BLaER1 treated with 17β-estradiol and CSF1 and Interleukin-3, amounts not matched to agents 10 nM and 100 nM (cell line): ENCODE results near the gene ZIC1.

Source experiments
- H3K27ac ChIP-seq, 11 experiments: shearing (Covaris generic); formaldehyde crosslinking; 2 replicates each; pipeline ENCODE4 v1.8.1; 2022
- H3K27me3 ChIP-seq, 11 experiments: shearing (Covaris generic); formaldehyde crosslinking; 2 replicates each; pipeline ENCODE4 v1.8.1; 2022
- H3K36me3 ChIP-seq, 11 experiments: shearing (Covaris generic); formaldehyde crosslinking; 2 replicates each; pipeline ENCODE4 v1.8.1; 2022
- H3K4me1 ChIP-seq, 10 experiments: shearing (Covaris generic); formaldehyde crosslinking; 2 replicates each; pipeline ENCODE4 v1.8.1; 2022
- H3K4me2 ChIP-seq, 11 experiments: shearing (Covaris generic); formaldehyde crosslinking; 2 replicates each; pipeline ENCODE4 v1.8.1; 2022
- H3K4me3 ChIP-seq, 10 experiments: shearing (Covaris generic); formaldehyde crosslinking; 2 replicates each; pipeline ENCODE4 v1.8.1; 2022
- H3K9ac ChIP-seq, 11 experiments: shearing (Covaris generic); formaldehyde crosslinking; 2 replicates each; pipeline ENCODE4 v1.8.1; 2022
- H3K9me3 ChIP-seq, 11 experiments: shearing (Covaris generic); formaldehyde crosslinking; replicated peaks in 1 of 11; 2 replicates each; pipeline ENCODE4 v1.8.1; 2022
- H4K20me1 ChIP-seq, 11 experiments: shearing (Covaris generic); formaldehyde crosslinking; 2 replicates each; pipeline ENCODE4 v1.8.1; 2022
- Cebpa-rat ChIP-seq, 11 experiments: shearing (Covaris generic); IDR thresholded peaks; 2 replicates each; pipeline ENCODE4 v1.8.1; 2022

ZIC1 gene

DNA sequence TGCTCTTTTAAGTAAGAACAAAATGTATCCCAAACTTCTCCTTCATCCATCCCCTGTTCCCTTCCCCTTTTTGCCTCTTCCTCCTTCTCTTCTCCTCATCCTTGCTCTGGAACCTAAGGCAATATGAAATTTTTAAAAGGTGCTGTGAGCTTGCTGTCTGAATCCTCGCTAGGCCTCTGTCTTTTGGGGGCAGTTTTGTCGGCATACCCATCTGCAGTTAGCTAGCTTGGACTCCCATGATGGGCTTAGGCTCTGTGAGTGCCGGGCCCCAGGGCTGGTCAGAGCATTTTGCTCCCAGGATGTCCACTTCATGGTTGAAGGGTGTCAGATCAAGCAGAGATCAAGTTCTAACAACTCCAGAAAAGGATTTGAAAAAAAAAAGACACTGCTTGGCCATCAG is 18.6 kb downstream of the ZIC1 start:
- H3K4me1 ChIP-seq, result no peaks in the 10 kb centered on the region
- no peaks in the 10 kb centered on the region for H3K36me3 ChIP-seq
- no peak overlapping the region for H3K4me3 ChIP-seq
- H3K27me3 ChIP-seq, result peaks cover 26 to 28% (median 27%) of the 10 kb centered on the region in 11 experiments
- H3K9ac ChIP-seq, result no peak overlapping the region
- H4K20me1 ChIP-seq, result no peaks in the 10 kb centered on the region
- no peak for TF ChIP-seq Cebpa-rat (IDR thresholded peaks at IDR 0.05)
- no peak overlapping the region for H3K27ac ChIP-seq
- H3K9me3 ChIP-seq, result peaks cover 10 to 18% (median 17%) of the 10 kb centered on the region in 11 experiments; a peak in 21 of 22 replicates
- no peak overlapping the region for H3K4me2 ChIP-seq

DNA sequence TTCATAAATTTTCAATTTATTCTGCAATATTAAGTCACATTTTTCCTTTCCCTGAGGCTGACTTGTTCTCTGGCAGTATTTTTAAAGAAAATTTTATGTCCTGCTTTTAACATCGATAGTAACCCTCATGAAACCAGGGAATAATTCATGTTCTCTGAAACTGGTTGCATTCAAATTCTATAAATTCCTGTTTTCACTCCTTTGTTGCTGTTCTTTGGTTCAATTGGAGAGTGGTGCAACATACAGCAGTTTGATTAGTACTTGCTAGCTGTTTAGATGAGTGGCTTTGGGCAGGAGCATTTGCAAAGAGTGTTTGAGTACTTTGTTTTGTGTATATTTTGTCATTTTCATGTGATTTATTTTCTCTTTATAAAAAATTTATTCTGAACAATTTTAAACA is 19.2 kb downstream of the ZIC1 start:
- Histone ChIP-seq H3K27ac (no peak overlapping the region), H4K20me1 (no peaks in the 10 kb centered on the region), H3K9ac (no peak overlapping the region), H3K9me3 (peaks cover 4 to 13% (median 11%) of the 10 kb centered on the region in 11 experiments; a peak in 21 of 22 replicates), H3K36me3 (no peaks in the 10 kb centered on the region), H3K4me3 (no peak overlapping the region), H3K4me2 (no peak overlapping the region), H3K4me1 (no peaks in the 10 kb centered on the region), H3K27me3 (peaks cover 20 to 22% (median 21%) of the 10 kb centered on the region in 11 experiments)
- no peak for TF ChIP-seq Cebpa-rat (IDR thresholded peaks at IDR 0.05)

DNA sequence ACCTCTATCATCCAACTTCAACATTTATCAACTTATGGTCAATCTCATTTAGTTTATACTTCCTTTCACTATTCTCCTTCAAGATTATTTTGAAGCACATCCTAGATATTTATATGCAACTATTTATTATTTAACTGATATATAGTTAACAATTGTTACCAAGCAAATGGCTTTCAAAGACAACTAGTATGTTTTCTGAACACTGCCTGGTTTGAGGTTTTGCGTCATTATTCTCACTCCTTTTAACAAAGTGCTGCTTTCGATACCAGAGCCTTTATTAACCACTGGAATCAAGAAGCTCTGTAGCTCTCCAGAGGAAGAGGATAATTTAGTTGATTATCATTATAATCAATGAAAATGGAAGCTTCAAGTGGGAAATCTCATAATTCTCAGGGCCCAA is 19.6 kb downstream of the ZIC1 start:
- H3K27me3 ChIP-seq, result peaks cover 16 to 18% (median 17%) of the 10 kb centered on the region in 11 experiments
- H3K4me1 ChIP-seq, result no peaks in the 10 kb centered on the region
- H3K36me3 ChIP-seq, result no peaks in the 10 kb centered on the region
- no peak overlapping the region for H3K27ac ChIP-seq
- H3K4me2 ChIP-seq, result no peak overlapping the region
- TF ChIP-seq Cebpa-rat (IDR thresholded peaks at IDR 0.05), result no peak
- H3K9me3 ChIP-seq, result peaks cover 0 to 8% (median 6%) of the 10 kb centered on the region in 11 experiments; a peak in 18 of 22 replicates
- H3K9ac ChIP-seq, result no peak overlapping the region
- no peak overlapping the region for H3K4me3 ChIP-seq
- no peaks in the 10 kb centered on the region for H4K20me1 ChIP-seq

DNA sequence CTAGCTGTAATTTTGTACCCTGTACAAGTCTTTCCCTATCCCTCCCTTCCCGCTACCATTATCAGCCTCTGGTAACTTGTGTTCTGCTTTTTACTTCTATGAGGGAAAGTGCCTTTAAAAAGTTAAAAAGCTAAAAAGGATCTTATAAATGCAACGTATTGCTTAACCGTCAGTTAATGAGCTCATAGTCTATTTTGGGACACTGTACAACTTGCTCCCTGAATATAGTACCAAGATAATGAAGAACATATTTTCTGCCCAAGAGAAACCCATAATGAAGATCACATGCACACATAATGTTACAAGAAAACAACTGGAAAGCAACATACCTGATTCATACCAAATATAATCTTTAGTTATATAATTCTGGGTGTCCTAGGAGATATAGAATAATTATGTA is 22.6 kb downstream of the ZIC1 start:
- H3K4me3 ChIP-seq, result no peak overlapping the region
- no peaks in the 10 kb centered on the region for H4K20me1 ChIP-seq
- H3K27ac ChIP-seq, result no peak overlapping the region
- H3K27me3 ChIP-seq, result no peaks in the 10 kb centered on the region
- TF ChIP-seq Cebpa-rat (IDR thresholded peaks at IDR 0.05), result no peak
- no peaks in the 10 kb centered on the region for H3K9me3 ChIP-seq
- H3K4me1 ChIP-seq, result no peaks in the 10 kb centered on the region
- no peak overlapping the region for H3K4me2 ChIP-seq
- no peaks in the 10 kb centered on the region for H3K36me3 ChIP-seq
- H3K9ac ChIP-seq, result no peak overlapping the region

DNA sequence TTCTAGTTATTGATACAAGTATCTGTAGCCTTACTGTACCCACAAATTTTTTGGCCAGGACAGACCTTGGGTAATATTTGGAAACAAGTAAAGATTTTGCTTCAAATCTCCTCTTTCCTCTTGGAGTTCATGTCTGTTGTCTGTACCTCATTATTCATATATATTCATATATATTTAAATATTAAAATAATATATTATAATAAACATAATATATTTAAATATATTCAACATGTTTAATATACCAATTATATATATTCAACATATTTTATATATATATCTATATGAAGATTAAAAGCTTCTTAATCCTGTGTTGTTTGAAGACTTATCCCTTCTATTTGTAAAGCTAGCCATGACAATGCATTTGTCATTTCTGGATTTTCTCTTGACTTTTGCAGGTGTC is 38.1 kb downstream of the ZIC1 start:
- Histone ChIP-seq H4K20me1 (no peaks in the 10 kb centered on the region), H3K4me3 (no peak overlapping the region), H3K27ac (no peak overlapping the region), H3K9me3 (peaks cover 0 to 4% (median 0%) of the 10 kb centered on the region in 11 experiments; a peak in 1 of 22 replicates), H3K4me2 (no peak overlapping the region), H3K4me1 (no peaks in the 10 kb centered on the region), H3K36me3 (no peaks in the 10 kb centered on the region), H3K27me3 (no peaks in the 10 kb centered on the region), H3K9ac (no peak overlapping the region)
- no peak for TF ChIP-seq Cebpa-rat (IDR thresholded peaks at IDR 0.05)

DNA sequence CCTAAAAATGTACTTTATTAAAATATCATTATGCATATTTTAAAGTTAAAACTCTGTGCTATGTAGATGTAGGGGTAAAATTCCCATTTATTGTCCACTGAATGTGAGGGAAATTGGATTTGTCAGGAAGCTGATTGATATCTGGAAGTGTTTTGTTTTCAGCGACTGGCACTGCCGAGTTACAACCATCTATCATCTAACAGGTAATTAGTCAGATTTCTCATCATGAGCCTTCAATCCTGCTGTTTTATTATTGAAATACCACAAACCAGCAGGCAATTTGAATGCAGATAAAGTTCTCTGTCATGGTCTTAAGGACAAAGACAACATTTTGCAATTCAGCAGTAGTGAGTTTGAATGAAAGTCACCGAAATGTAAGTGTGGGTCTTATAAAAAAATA is 40.5 kb downstream of the ZIC1 start:
- H3K27ac ChIP-seq, result no peak overlapping the region
- H3K4me2 ChIP-seq, result no peak overlapping the region
- H4K20me1 ChIP-seq, result no peaks in the 10 kb centered on the region
- H3K4me1 ChIP-seq, result no peaks in the 10 kb centered on the region
- H3K9ac ChIP-seq, result no peak overlapping the region
- no peaks in the 10 kb centered on the region for H3K36me3 ChIP-seq
- no peaks in the 10 kb centered on the region for H3K9me3 ChIP-seq
- no peak overlapping the region for H3K4me3 ChIP-seq
- no peaks in the 10 kb centered on the region for H3K27me3 ChIP-seq
- no peak for TF ChIP-seq Cebpa-rat (IDR thresholded peaks at IDR 0.05)

DNA sequence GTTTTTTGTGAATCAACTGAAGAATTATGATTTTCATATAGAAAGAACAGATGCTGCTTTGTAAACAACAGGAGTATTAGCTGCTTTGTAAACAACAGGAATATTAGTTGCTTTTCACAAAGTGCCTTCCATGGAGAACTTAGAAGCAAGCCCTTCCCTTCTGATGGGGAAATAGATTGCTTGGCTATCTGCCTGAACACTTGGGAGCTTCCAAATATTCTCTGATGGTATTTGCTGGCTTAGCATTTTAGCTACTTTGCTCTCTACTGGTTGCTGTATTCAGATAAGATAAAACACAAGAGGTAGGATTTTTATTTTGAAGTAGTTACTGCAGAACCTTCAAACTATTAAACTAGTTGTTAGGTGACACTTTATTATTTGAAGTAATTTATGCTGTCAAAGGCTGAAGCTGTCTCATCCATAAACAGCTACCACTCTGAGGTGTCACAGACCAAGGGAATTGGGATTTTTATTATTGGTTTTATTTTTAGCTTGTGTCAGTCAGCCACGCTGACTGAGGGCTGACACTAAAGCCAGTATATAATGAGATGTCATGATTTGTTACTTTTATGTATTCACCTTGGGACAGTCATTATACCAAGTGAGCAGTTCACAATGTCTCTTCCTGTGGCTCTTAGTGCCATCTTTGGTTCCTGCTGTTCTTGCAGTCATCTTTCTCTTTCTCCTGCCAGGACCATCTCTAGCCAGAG is 50.0 kb downstream of the ZIC1 start:
- H3K27ac ChIP-seq, result no peak overlapping the region
- H3K36me3 ChIP-seq, result no peaks in the 10 kb centered on the region
- H3K4me2 ChIP-seq, result no peak overlapping the region
- H3K9ac ChIP-seq, result no peak overlapping the region
- no peak for TF ChIP-seq Cebpa-rat (IDR thresholded peaks at IDR 0.05)
- H3K4me1 ChIP-seq, result no peaks in the 10 kb centered on the region
- H3K27me3 ChIP-seq, result no peaks in the 10 kb centered on the region
- no peaks in the 10 kb centered on the region for H3K9me3 ChIP-seq
- H4K20me1 ChIP-seq, result no peaks in the 10 kb centered on the region
- H3K4me3 ChIP-seq, result no peak overlapping the region

DNA sequence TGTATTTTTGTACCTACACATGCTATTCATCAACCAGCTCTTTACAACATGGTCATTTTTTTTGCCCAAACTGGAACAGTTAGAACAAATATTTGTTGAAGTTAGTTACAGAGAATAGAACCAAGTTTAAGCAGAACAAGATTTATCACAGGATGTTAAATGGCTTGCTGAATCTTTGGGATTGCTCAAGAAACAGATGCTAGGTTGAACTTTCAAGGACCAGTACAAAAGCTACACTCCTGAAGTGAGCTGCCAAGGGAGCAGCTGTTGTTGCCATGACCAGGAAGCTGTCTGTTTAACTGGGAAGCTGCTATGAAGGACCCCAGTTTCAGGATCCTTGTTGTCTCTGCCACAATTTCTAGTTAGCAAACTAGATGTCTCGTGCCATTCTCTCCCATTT is 53.7 kb downstream of the ZIC1 start:
- Histone ChIP-seq H3K4me3 (no peak overlapping the region), H3K36me3 (no peaks in the 10 kb centered on the region), H3K27me3 (no peaks in the 10 kb centered on the region), H3K9ac (no peak overlapping the region), H3K27ac (no peak overlapping the region), H4K20me1 (no peaks in the 10 kb centered on the region), H3K4me1 (no peaks in the 10 kb centered on the region), H3K4me2 (no peak overlapping the region), H3K9me3 (no peaks in the 10 kb centered on the region)
- TF ChIP-seq Cebpa-rat (IDR thresholded peaks at IDR 0.05), result no peak
